SK-N-SH (cell line): ENCODE data around the gene AGAP1. TPM values are rescaled to one million over a fixed set of nuclear protein-coding genes. Genes with fewer than 3 reads are reported as not detected.

ENCODE experiments used
- CTCF ChIA-PET: fragments of 300-600, 350-600 bp; formaldehyde crosslinking; extraction: SDS; loops from one replicate; lab custom pipeline; 2021; lab: Yijun Ruan, JAX
- POLR2A ChIA-PET: fragments of 350-600 bp; sonication (Branson Sonifier 250); formaldehyde crosslinking; extraction: SDS; loops from one replicate; lab custom pipeline; 2020; ENCODE audit warnings: antibody characterized with exemption, inconsistent platforms; lab: Yijun Ruan, JAX
- DNase-seq: peaks from one replicate; pipeline ENCODE4 v3.0.0; 2012
- H2AFZ ChIP-seq: fragments of 200-600 bp; sonication (generic); 2 replicates; pipeline ENCODE4 v1.8.1; 2016; ENCODE audit warnings: antibody characterized with exemption, mild to moderate bottlenecking, low read depth
- H3F3A ChIP-seq: fragments of 200-600 bp; sonication (generic); replicated peaks from 2 replicates; pipeline ENCODE3; 2016; ENCODE audit warnings: antibody characterized with exemption, mild to moderate bottlenecking; ENCODE audit not compliant: insufficient read depth
- H3K27ac ChIP-seq, 2 experiments: fragments of 200-500 bp in 1 of 2; fragments of 200-600 bp in 1 of 2; sonication (Bioruptor generic) in 1 of 2; sonication (generic), shearing (Covaris generic) in 1 of 2; 2 replicates each; pipeline versions ENCODE4 v1.5.1 to v1.6.1; 2014 to 2016; ENCODE audit warnings: low read depth in 2 of 2, inconsistent platforms in 1 of 2, low read length in 1 of 2, mild to moderate bottlenecking in 1 of 2, mixed read lengths in 1 of 2
- H3K27me3 ChIP-seq: fragments of 200-600 bp; sonication (generic), shearing (Covaris generic); 2 replicates; pipeline ENCODE4 v1.6.1; 2016; ENCODE audit warnings: mixed run types; ENCODE audit not compliant: insufficient read depth
- H3K36me3 ChIP-seq, 2 experiments: fragments of 200-500 bp in 1 of 2; fragments of 200-600 bp in 1 of 2; sonication (Bioruptor generic) in 1 of 2; sonication (generic) in 1 of 2; replicated peaks in 1 of 2; 2 replicates each; pipeline versions ENCODE3 to v1.5.1; 2014 to 2016; ENCODE audit warnings: low read length in 1 of 2, mild to moderate bottlenecking in 1 of 2; ENCODE audit not compliant: insufficient read depth in 2 of 2, control insufficient read depth in 1 of 2
- H3K4me1 ChIP-seq, 2 experiments: fragments of 200-500 bp in 1 of 2; fragments of 200-600 bp in 1 of 2; sonication (Bioruptor generic) in 1 of 2; sonication (generic), shearing (Covaris generic) in 1 of 2; 2 replicates each; pipeline versions ENCODE4 v1.5.1 to v1.6.1; 2014 to 2016; ENCODE audit warnings: low read depth in 1 of 2, low read length in 1 of 2, mixed run types in 1 of 2; ENCODE audit not compliant: insufficient read depth in 2 of 2, control insufficient read depth in 1 of 2
- H3K4me2 ChIP-seq: fragments of 200-600 bp; sonication (generic), shearing (Covaris generic); 2 replicates; pipeline ENCODE4 v1.6.1; 2017; ENCODE audit warnings: mixed run types
- H3K4me3 ChIP-seq, 2 experiments: fragments of 200-500 bp in 1 of 2; fragments of 200-600 bp in 1 of 2; sonication (Bioruptor generic) in 1 of 2; sonication (generic), shearing (Covaris generic) in 1 of 2; 2 replicates each; pipeline versions ENCODE4 v1.5.1 to v1.8.1; 2014 to 2016; ENCODE audit warnings: low read depth in 2 of 2, inconsistent platforms in 1 of 2, low read length in 1 of 2, mild to moderate bottlenecking in 1 of 2, mixed read lengths in 1 of 2, moderate library complexity in 1 of 2
- H3K79me2 ChIP-seq: fragments of 200-600 bp; sonication (generic); 2 replicates; pipeline ENCODE4 v1.8.1; 2017; ENCODE audit warnings: mild to moderate bottlenecking; ENCODE audit not compliant: insufficient read depth
- H3K9ac ChIP-seq: fragments of 200-600 bp; sonication (generic); 2 replicates; pipeline ENCODE4 v1.6.1; 2017; ENCODE audit warnings: mixed run types
- H3K9me2 ChIP-seq: fragments of 200-600 bp; sonication (generic); 2 replicates; pipeline ENCODE4 v1.6.1; 2017; ENCODE audit warnings: mixed run types
- H3K9me3 ChIP-seq: fragments of 200-600 bp; sonication (generic); 2 replicates; pipeline ENCODE4 v1.6.1; 2017; ENCODE audit warnings: mixed run types, mild to moderate bottlenecking, moderate library complexity
- H4K20me1 ChIP-seq: fragments of 200-600 bp; sonication (generic); 2 replicates; pipeline ENCODE4 v1.6.1; 2017; ENCODE audit warnings: mild to moderate bottlenecking, mixed run types; ENCODE audit not compliant: insufficient read depth
- CHD2 ChIP-seq: fragments of 150-350 bp; IDR thresholded peaks from 2 replicates; pipeline ENCODE4 v1.6.1; 2018; ENCODE audit warnings: low read length; ENCODE audit not compliant: partially characterized antibody
- ELF1 ChIP-seq: IDR thresholded peaks from 2 replicates; pipeline ENCODE4 v1.4.0; 2012
- EZH2phosphoT487 ChIP-seq: fragments of 200-600 bp; sonication (generic); IDR thresholded peaks from 2 replicates; pipeline ENCODE4 v1.6.1; 2017; ENCODE audit warnings: low read depth, mixed run types, mild to moderate bottlenecking, antibody characterized with exemption, moderate library complexity, borderline replicate concordance
- FOXJ3 ChIP-seq: sonication (generic); formaldehyde crosslinking; IDR thresholded peaks from 2 replicates; pipeline ENCODE4 v1.5.1; 2020; ENCODE audit warnings: mild to moderate bottlenecking, missing genetic modification reagents
- FOXM1 ChIP-seq: IDR thresholded peaks from 2 replicates; pipeline ENCODE4 v1.4.0; 2012; ENCODE audit warnings: low read depth, mild to moderate bottlenecking
- IRF3 ChIP-seq: fragments of 150-350 bp; IDR thresholded peaks from 2 replicates; pipeline ENCODE4 v1.6.1; 2016; ENCODE audit warnings: mild to moderate bottlenecking, low read depth, low read length
- JUND ChIP-seq: IDR thresholded peaks from 2 replicates; pipeline ENCODE4 v1.4.0; 2012
- MEF2A ChIP-seq: IDR thresholded peaks from 2 replicates; pipeline ENCODE4 v1.4.0; 2012; ENCODE audit warnings: low read depth, borderline replicate concordance
- PBX3 ChIP-seq: IDR thresholded peaks from 2 replicates; pipeline ENCODE4; 2012
- RFX5 ChIP-seq: IDR thresholded peaks from 2 replicates; pipeline ENCODE4 v1.6.1; 2012; ENCODE audit warnings: mild to moderate bottlenecking, improper control_type of control experiment, low read length
- RXRA ChIP-seq: IDR thresholded peaks from 2 replicates; pipeline ENCODE4 v1.4.0; 2012; ENCODE audit warnings: low read depth, mild to moderate bottlenecking, borderline replicate concordance
- SIN3A ChIP-seq: IDR thresholded peaks from 2 replicates; pipeline ENCODE4 v1.6.1; 2012; ENCODE audit warnings: low read depth, mild to moderate bottlenecking, low read length, moderate library complexity, borderline replicate concordance
- TAF1 ChIP-seq: IDR thresholded peaks from 2 replicates; pipeline ENCODE4 v1.6.1; 2012; ENCODE audit warnings: low read depth, mild to moderate bottlenecking, low read length, moderate library complexity, borderline replicate concordance
- TEAD4 ChIP-seq: IDR thresholded peaks from 2 replicates; pipeline ENCODE4 v1.4.0; 2012; ENCODE audit warnings: mild to moderate bottlenecking, borderline replicate concordance; ENCODE audit not compliant: insufficient read depth
- USF1 ChIP-seq: IDR thresholded peaks from 2 replicates; pipeline ENCODE4 v1.4.0; 2012; ENCODE audit warnings: low read depth, borderline replicate concordance
- USF2 ChIP-seq: fragments of 150-350 bp; IDR thresholded peaks from 2 replicates; pipeline ENCODE4 v1.6.1; 2017; ENCODE audit warnings: antibody characterized with exemption, low read length, low read depth, borderline replicate concordance
- YY1 ChIP-seq: IDR thresholded peaks from 2 replicates; pipeline ENCODE4 v1.4.0; 2012; ENCODE audit warnings: low read depth, mild to moderate bottlenecking
- WGBS: methylation state at CpG from one replicate; pipeline ENCODE4 v1.1.6; 2017; ENCODE audit warnings: low lambda C conversion rate; 5-methylcytosine and 5-hydroxymethylcytosine counted together
- polyA plus RNA-seq, 3 experiments: library from polyadenylated mRNA; depleted of rRNA; stranded (reverse); fragments of >200 nt; gene quantifications; 2 replicates each; pipeline ENCODE4 v1.2.3, GENCODE V29; 2012

AGAP1 gene
- polyA plus RNA-seq, 1 of the 3 experiments (the other 2 are of a cell fraction): 8.8 TPM

GRCh38 chr2:235909358-235909757, 415.5 kb downstream of the AGAP1 start:
- H3K36me3 ChIP-seq: peaks cover 0 to 4% of the 10 kb centered on the region in 2 experiments
- no peaks in the 10 kb centered on the region for H3K27me3 ChIP-seq
- no peak overlapping the region for H3K4me2 ChIP-seq
- H3F3A ChIP-seq: no peaks in the 10 kb centered on the region
- no peak overlapping the region for H3K9ac ChIP-seq
- H3K79me2 ChIP-seq: no peaks in the 10 kb centered on the region
- H3K4me3 ChIP-seq: no peak overlapping the region
- no peaks in the 10 kb centered on the region for H3K9me3 ChIP-seq
- no peak overlapping the region for H2AFZ ChIP-seq
- H3K4me1 ChIP-seq: no peaks in the 10 kb centered on the region
- TF ChIP-seq YY1 (no peak), USF2 (no peak), TAF1 (no peak), EZH2phosphoT487 (no peak), FOXJ3 (no peak), IRF3 (no peak), MEF2A (no peak), USF1 (no peak), CHD2 (no peak), SIN3A (no peak), RXRA (no peak), ELF1 (no peak), FOXM1 (no peak), RFX5 (no peak), JUND (no peak), TEAD4 (no peak), PBX3 (no peak)
- no peaks in the 10 kb centered on the region for H4K20me1 ChIP-seq
- CTCF ChIA-PET: no interaction called here
- no peak overlapping the region for H3K27ac ChIP-seq
- no peaks in the 10 kb centered on the region for H3K9me2 ChIP-seq
- no peak for DNase-seq
- 88% methylated on average over 2 of the region's 2 CpGs for WGBS
- POLR2A ChIA-PET: no interaction called here
